ENCODE results near the gene MMP2. TPM values are rescaled to one million over a fixed set of nuclear protein-coding genes. Genes with fewer than 3 reads are reported as not detected.

Gene MMP2
- total RNA-seq, 1 donor from 2014 or later: 83.8 TPM

- intact Hi-C loops (cut with DNase I): loop anchor here (1.0 to 5.0 kb wide), 3 partner anchors 45 to 160 kb away; no protein-coding TSS in a partner anchor
- DNase-seq (ENCODE audit: low spot score): no peak
Observed at GRCh38 chr16:55542459-55543082, 63.6 kb downstream of the MMP2 start.

GRCh38 chr16:55543472-55543871, 64.5 kb downstream of the MMP2 start:
- DNase-seq (ENCODE audit: low spot score): no peak
- intact Hi-C loops (cut with DNase I): loop anchor here (1.0 to 5.0 kb wide), 3 partner anchors 46 to 159 kb away; no protein-coding TSS in a partner anchor

GRCh38 chr16:55552621-55553020, 73.6 kb downstream of the MMP2 start:
- no peak for DNase-seq (ENCODE audit: low spot score)
- intact Hi-C loops (cut with DNase I): no loop called here

DNA sequence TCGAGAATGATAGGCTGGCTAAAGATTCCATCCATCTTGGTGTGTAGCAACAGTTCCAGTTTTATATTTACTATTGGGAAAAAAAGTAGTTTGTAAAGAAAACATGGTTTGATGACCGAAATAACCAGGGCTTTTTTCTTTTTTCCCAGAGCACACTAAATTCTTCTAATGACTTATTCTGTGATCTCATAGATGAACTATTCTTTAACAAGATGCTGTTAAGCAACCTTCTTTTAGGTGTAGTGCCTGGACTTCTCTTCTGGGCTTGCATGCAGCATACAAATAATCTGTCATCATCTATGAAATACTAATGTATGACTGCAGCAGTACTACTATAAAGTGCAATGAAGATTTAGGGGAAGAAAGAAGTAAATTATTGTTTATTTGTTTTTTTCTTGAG, 76.4 kb downstream of the MMP2 start:
- DNase-seq (ENCODE audit: low spot score): no peak
- intact Hi-C loops (cut with DNase I): no loop called here

Other genes with a start within 250 kb of the MMP2 start
- 37.1 TPM for gene IRX6, start 155.0 kb upstream of the MMP2 start, total RNA-seq
- 8.5 TPM for gene LPCAT2, start 29.9 kb downstream of the MMP2 start, total RNA-seq
- gene CAPNS2, start 87.5 kb downstream of the MMP2 start, total RNA-seq: 0.57 TPM
- not detected for gene SLC6A2, start 176.8 kb downstream of the MMP2 start, total RNA-seq